Fibroblast of skin of left quadriceps (primary cell): ENCODE measurements around the gene POU2F3.
A peak's percentile ranks its signal among the peaks of the same experiment; 100 is the strongest.

Experiments
- DNase-seq, 2 experiments: peaks; one replicate each; pipeline ENCODE4 v3.0.0-alpha.2; 2013; ENCODE audit warnings: low read depth in 2 of 2

The POU2F3 gene

DNA sequence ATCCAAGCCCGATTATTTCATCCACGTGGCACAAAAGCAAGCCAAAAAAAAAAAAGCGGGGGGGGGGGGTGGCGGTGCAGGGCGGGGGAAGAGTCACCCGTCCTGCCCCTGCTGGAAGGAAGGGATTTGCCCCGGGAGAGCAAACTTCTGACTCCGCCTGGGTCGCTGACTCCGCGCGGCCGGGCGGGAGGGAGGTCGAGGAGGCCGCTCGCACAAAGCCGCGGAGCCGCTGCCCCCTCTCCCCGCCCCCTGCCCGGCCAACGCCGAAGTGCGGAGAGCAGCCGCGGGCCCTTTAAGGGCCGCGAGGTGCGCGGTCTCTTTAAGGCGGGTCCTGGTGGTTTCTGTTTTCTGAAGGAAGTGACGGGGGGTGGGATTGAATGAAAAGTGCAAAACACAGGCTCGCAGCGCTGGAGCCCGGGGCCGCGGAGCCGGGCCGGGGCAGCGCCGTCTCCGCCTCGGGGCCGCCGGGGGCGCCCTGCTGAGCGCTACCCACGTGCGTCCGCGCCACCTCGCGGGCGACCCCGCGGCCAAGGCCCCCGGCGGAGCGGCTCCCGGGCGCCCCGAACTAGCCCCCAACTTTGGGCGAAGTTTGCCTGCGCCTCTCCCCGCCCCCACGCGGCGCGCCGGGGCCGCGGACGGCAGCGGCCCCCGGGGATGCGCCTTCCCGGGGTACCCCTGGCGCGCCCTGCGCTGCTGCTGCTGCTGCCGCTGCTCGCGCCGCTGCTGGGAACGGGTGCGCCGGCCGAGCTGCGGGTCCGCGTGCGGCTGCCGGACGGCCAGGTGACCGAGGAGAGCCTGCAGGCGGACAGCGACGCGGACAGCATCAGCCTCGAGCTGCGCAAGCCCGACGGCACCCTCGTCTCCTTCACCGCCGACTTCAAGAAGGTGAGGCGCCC lies 29.1 kb upstream of the POU2F3 start, which contains the start of gene OAF:
Gene OAF (plus strand): TSS at position 407 of the 896 bp plus-strand sequence. CDS start 248 bp downstream, at position 655.
- peak; percentile 67 to 73 for DNase-seq

DNA sequence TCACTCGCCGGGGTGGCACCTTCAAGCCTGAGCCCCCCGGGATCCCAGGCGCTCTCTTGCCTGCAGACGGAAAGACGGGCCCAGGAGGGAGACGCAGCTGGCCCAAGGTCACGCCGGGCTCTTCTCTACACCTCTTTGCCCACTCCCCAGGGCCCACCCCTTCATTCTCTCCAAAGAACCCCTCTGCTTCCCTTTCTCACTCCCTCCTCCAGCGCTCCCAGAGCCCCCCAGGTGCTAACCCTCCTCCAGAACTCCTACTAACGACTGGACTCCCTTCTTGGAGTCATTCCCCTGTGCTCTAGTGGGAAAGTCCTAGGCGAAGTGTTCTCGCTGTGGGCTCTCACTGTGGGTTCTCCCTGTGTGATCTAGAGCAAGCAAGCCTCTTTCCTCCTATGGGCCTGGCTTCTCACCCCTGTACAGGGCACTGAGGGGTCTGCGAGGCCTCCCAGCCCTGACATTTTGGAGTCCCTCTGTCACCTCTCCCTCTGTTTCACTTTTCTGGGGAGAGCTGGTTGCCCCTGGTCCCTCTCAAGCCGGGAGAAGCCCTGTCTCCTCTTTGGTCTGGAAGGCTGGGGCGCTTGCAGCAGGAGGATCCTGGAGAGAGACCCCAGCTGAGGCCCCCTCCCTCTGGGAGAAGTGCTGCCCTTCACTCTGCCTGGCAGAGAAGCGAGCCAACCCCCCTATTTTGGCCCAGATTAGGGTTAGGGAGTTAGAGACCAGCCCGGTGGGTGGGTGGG lies 28.2 kb upstream of the POU2F3 start:
- no peak for DNase-seq

DNA sequence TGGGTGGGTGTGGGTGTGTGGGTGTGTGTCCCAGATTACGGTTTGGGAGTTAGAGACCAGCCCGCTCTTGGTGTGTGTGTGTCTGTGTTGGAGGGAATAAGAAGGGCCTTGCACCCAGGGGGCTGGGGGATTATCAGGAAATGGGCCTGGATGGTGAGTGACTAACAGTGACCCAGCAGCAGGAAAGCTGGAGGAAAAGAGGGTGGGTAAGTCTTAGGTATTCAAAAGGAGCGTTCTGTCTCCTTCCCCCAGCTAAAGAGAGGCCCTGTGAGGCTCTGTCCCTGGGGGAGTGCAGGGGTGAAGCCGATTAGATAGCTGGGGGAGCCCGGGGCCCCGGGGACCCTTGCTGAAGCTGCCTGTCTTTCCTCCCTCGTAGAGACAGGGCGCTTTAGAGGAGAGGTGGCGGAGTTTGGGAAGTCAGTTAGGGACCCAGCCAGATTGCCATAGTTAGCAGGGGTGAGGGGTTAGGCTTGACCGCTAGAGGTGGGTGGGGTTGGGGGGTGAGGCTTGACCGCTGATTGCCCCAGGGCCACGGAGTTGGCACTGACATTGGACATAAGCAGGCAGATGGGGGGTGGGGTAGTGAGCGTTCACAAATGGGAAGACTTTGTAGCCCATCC lies 27.6 kb upstream of the POU2F3 start:
- DNase-seq, result no peak

DNA sequence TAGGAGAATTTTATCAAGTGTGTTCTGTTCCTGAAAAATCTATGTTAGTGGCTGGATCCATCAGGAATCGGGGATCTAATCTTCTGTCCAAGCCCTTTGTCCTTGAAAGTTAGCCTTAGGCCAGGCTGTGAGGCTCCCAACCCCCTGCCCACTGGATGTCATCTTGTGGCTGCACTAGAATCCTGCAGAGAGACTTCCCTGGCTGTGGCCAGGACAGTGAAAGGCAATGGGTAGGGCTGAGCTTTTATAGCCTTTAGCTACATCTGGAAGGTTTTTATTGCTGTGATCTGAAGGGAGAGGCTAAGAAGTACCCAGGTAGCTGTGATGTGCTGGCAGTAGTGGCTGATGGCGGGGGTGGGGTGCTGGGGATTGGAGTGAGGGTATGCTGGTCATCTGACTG lies 27.0 kb upstream of the POU2F3 start:
- no peak for DNase-seq

DNA sequence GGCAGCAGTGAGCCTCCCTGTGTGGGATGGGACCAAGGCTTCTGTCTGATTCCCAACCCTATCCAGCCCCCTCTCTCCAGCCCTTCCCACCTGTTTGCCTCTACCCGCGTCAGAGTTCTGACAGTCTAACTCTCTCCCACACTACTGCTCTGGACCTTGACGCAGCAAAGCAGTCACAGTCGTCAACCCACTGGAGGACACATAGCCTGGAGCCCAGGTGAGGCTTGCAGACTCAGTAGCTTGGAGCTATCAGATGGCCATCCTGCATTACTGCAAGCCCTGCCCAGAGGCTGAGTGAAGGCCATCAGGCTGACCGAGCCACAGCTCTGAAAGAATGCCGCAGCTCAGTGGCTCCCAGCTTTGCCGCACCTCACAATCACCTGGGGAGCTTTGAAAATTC lies 25.4 kb upstream of the POU2F3 start:
- DNase-seq, result no peak

DNA sequence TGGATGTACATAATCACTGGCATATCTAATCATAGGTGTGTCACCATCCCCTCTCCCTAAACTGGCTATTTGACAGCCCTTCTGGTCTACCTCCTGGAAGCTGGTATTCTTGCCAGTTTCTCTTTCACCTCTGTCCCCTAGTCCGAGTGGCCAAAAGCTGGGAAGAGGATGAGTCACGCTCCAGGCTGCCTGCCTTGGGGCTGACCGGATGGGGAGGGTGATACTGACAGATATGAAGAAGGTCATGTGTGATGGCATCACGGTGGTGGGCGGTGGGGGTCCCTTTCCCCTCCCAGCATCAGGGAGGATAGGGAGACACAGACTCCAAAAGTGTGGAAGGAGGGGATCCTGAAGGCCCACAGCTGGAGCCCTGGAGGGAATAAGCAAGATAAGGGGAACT lies 24.3 kb upstream of the POU2F3 start:
- no peak for DNase-seq

DNA sequence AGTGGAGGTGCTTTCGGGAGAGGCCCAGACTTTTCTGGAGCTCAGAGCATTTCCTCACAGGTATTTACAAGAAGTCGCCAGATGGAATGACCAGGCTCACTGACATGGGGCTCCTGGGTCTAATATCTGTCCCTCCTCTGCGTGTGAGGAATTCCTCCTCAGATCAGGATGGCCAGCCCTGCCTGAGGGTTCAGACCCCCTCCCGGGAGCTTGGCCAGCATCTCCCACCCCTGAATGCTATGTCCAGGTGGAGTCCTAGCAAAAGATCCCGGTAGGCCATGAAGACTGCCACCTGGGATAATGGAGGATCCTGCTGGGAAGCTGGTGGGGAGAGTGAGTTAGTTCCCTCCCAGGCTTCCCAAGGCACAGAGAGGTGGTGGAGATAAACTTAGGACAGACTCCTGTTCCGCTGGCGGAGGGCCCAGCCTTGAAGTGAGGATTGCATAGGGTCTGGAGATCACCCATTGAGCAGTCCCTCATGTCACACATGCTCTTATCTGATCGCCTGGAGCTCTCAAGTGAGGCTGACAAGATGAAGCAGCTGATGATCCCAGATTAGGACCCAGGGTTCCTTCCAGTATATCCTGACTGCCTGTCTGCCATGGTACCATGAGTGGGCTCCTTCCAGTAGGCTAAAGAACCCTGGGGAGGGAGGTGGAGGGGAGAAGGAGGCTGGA lies 23.4 kb upstream of the POU2F3 start:
- DNase-seq, result no peak

DNA sequence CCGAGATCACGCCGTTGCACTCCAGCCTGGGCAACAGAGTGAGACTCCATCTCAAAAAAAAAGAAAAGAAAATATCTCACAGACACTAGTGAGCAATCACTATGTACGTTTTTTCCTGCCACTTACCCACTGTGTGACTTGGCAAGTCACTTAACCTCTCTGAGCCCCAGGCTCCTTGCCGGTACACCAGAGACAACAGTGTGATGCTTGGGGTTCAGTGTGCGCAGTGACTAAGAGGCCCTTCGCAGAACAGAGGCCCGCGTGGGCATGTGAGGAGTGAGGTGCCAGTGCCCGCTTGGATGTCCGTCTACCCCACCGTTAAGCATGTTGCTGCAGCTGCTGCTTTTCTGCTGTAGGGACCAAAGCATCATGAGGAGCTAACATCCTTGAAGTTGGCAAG lies 22.4 kb upstream of the POU2F3 start:
- DNase-seq, result no peak

DNA sequence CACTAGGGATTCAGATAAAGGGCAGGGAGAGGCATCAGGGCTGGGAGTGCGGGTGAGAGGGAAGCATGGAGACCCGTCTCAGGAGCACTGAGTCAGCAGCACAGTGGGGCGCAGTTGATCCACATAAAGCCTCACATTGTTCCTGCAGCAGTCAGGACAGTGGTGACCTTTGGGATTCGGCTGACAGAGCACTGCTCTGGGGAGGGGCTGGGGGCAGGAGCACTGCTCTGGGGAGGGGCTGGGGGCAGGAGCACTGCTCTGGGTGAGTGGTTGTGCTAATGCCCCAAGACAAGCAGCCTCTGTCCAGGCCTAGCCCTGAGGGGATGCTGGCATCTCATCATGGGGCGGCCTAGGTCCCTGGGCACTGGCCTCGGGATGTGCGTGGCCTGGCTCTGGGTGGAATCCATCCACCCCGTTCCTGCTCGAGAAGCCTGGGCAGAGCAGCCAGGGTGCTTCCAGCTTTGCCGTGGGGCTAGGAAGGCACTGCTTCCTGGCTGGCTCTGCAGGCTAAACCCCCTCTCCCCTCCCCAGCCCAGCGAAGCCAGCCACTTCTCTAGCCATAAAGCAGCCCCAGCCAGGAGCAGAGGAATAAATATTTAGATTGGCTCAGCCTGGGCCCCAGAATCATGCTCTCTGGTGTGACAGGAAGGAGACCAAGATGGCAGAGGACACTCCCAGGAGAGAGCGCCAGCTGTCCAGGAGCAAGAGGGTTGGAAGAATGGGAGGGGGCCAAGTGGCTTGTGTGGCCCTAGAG lies 21.8 kb upstream of the POU2F3 start:
- DNase-seq, result no peak

DNA sequence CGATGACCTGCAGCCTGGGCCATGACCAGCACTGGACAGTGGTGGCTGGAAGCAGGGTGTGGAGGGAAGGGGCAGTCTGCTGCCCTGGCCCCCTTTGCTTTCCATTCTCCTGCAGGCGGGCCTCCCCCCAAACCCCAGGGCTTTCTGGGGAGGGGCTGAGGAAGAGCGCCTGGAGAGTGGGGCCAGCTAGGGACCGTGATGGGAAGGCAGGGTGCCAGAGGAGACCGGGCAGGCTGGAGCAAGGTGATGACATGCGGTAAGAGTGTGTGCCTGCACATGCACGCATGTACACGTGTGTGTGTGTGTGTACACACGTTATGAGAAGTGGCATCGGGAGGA lies 21.3 kb upstream of the POU2F3 start:
- DNase-seq, result no peak

DNA sequence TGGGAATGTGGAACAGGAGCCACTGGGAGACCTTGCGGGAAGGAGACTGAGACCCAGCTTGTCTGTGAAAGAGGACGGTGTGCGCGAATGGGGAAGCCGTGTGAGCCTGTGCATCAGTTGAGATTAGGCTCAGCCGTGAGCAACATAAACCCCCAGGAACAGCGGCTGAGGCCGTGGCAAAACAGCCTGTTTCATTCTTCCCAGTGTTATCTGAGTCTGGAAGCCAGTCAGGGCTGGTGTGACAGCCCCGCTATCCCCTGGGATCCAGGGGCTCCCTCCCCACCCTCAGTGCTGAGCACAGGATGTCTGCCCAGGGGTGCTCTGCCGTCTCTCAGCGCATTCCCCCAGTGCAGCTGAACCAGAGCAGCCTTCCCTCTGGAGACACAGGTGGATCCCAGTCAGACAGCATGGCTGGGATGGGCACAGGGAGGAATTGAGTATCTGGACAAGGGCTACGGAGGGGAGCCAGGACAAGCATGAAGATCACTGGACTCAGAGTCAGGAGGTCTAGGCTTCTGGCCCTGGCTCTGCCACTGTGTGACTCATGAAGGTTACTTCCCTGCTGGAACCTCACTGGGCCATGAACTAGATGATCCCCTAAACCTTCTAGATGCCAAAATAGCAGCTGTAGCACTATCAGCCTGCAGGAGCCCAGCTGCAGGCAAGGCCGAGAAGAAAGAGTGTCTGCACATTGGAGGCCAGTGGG lies 20.6 kb upstream of the POU2F3 start:
- DNase-seq, result no peak

DNA sequence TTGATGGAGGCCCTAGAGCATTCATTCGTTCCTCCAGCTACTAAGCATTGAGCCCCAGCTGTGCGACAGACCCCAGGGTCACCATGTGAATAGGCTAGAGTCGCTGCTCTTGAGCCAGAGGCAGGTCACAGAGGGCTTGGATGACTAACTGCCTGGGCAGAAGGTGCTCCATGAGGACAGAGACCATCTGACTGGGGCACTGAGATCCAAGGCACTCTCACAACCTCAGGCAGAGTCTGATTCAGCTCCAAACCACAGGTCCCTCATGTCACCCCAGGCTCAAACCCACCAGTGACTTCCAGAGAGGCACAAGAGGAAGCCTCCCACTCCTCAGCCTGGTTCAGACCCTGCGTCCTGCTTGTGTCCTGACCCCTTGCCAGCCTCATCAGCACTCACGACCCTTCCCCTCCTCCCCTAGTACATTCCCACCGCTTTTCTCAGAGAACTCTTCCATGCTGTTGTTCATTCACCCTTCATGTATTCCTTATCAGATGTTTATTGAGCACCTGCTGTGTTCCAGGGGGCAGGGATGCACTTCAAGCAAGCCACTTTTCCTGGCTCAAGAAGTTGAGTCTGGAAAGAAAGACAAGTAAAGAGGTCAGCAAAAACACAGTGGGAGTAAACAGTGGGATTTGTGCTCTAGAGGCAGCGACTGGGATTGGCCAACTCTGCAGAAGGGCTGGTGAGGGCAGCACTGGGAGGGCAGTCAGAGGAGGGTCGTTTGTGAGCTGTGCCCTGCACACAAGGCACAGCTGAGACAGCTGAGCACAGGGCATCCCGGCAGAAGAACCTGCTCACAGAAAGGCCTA lies 19.8 kb upstream of the POU2F3 start:
- DNase-seq, result no peak

DNA sequence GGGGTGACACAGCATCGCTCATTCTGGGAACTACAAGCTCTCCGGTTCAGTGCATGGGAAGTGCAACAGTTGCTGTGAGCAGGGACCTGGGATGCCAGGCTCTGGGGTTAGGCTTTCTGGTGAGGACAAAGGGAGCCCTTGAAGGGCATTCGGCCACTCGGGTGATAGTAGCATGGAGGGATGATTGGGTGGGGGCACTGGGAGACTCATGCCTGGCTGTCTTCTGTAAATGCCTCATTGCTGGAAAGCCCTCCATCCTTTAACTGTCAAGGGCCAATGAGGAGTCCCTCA lies 19.2 kb upstream of the POU2F3 start:
- no peak for DNase-seq

DNA sequence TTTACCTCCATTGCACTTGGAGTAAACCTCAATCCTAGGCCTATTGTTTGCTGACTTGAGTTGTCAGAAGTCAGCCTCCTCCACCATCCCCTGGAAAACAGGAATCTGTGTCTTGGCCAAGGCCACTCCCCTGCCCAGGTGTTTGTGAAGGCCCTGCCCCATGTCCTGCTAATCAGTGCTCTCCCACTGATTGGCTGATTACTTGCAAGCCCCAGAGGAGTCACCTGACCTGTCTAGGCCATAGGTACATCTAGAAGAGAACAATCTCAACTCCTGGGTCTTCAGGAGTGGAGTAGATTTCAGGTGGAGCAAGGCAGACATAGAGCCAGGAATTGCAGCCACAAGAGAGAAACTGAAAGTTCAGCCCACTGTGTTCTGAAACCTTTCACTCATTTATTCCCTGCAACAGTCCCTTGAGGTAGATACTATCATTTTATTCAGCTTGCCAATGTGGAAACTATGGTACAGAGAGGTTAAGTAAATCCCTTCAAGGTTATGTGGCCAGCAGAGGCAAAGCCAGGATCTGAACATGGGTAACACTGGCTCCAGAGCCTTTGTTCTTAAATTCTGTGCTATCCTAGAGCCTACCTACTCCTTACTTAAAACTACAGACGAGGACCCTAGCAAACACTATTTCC lies 18.7 kb upstream of the POU2F3 start:
- no peak for DNase-seq

DNA sequence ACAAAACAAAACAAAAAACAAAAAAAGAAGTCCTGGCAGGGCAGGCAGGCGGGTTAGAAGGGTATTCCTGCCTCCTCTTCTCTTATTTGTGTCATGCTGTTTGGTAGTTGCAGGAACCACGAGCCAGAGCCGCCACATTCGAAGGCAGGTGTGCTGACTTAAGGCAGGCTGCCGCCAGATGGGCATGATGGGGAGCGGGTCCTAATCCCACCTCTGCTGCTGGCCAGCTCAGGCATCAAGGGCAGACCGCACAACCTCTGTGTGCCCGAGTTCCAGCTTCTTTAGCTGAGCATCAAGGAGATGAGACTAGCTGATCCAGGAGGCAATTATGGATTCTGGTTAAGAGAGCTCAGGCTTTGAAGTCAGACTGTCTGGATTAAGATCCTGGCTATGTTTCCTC lies 17.0 kb upstream of the POU2F3 start:
- no peak for DNase-seq

DNA sequence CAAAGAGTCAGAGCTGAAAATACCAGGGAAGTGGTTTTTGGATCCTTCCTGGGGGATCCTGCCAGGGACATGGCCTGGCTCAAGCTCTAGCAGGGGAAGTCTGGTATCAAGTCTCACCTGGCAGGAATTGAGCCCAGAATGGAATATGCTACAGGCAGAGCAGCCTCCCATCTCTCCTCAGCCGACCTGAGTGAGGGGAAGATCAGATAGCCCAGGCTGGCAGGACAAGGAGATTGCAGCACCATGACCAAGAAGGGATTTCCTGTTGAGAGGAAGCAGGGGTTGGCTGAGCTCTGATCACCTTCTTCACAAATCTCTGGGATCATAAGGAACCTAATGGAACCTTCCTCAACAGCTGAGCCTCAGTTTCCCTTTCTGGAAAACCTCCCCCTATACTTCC lies 16.1 kb upstream of the POU2F3 start:
- no peak for DNase-seq

DNA sequence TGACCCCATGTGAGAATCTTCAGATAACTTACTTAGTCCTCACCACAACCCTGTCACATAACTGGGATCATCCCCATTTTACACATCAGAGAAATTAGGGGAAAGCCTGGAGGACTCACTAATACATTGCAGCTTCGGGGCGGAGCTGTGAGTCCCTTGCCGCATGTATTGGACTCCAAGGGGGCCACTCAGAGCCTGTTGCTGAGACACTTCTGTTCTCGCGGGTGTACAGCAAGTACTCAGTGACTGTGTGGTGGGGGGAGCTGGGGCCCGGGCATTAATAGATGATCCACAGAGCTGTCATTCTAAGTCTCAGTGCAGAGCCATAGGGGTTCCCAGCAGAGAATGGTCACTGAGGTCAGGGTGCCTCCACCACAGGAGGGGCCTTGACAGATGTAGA lies 15.6 kb upstream of the POU2F3 start:
- no peak for DNase-seq

DNA sequence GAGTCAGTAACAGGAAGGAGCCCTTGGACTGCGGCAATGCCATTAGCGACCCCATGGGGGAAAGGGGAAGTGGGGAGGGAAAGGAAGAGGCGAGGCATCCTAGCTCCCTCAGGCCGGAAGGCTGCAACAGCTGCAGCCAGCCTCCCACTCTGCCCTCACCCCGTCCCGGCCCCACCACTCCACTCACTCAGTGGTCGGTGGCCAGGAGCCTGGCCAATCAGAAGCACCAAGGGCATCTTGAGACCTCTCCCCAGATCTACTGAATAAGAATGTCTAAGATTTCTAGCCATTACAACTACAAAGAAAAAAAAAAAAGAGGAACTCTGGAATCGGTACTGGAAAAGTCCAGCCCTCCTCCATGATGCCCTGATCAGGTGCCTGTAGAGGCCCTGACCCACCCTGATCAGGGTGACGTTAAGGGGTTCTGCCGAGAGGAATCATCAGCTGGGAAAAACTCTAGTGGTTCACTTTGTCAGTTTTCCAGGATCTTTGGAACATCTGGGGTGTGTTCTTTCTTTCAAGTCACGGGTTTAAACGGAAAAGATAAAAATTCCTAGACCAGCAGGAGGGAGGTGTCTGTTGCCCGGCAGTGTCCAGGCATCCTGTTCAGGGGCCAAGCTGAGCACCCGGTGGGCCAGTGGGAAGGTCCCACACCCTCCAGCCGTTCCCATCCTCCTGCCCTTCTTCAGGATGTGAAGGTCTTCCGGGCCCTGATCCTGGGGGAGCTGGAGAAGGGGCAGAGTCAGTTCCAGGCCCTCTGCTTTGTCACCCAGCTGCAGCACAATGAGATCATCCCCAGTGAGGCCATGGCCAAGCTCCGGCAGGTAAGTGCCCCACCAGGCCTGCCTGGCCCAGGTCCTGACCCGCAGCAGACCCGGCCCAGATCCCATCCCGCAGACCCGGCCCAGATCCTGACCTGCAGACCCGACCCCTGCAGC lies 14.7 kb upstream of the POU2F3 start:
- DNase-seq, result no peak

DNA sequence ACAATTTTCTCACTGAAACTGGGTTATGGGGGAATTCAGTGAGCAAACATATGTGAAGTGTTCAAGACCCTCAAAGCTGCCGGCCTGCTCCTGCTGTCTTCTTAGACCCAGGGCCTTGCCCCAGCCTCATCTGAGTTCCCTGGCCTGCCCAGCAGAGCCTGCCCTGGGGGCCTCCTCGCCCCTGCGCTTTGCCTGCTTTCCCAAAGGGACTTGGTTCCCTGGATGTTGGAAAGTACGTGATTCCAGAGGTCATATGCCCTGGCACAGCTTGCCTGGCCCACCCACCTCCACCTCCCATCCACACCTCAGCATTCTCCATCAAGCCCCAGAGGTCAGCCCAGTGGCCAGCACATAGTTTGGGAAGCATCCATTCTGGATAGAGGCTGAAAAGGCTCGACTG lies 13.7 kb upstream of the POU2F3 start:
- DNase-seq, result no peak
